Omental fat pad (tissue), 4 donors: ENCODE data around the gene UTP14C. TPM values are rescaled to one million over a fixed set of nuclear protein-coding genes. Genes with fewer than 3 reads are reported as not detected.
"Not testable (repeated sequence)": the region's sequence is repeated elsewhere in the genome, so short reads cannot be mapped to it uniquely, and the experiment has no call there.

Source experiments
- ATAC-seq: fragments of 150-250 bp; one replicate; pipeline ENCODE4 v1.9.1; 2016; ENCODE audit warnings: mild to moderate bottlenecking, moderate library complexity; ENCODE audit not compliant: low FRiP score
- DNase-seq: peaks from one replicate; pipeline ENCODE4 v3.0.0-alpha.2; 2019; ENCODE audit warnings: low spot score
- CTCF ChIP-seq, 3 donors: fragments of 450-650 bp; IDR thresholded peaks; one replicate each; pipeline ENCODE4 v1.5.1; 2016 to 2017; ENCODE audit warnings: antibody characterized with exemption in 3 of 3, mild to moderate bottlenecking in 3 of 3, moderate library complexity in 2 of 3
- total RNA-seq, 4 donors: library from RNA; depleted of rRNA; stranded (reverse); fragments of >200 nt; gene quantifications; one replicate each; pipeline ENCODE4 v1.1.0, GENCODE V29; 2016

UTP14C gene
- total RNA-seq, 4 donors from 2014 or later: 13.7 to 22.5 (median 14.8) TPM

- no peak for ATAC-seq
- DNase-seq: no peak
- TF ChIP-seq CTCF (IDR thresholded peaks at IDR 0.05): no peak
Measured at GRCh38 chr13:52043675-52044074, 19.2 kb downstream of the UTP14C start.

DNA sequence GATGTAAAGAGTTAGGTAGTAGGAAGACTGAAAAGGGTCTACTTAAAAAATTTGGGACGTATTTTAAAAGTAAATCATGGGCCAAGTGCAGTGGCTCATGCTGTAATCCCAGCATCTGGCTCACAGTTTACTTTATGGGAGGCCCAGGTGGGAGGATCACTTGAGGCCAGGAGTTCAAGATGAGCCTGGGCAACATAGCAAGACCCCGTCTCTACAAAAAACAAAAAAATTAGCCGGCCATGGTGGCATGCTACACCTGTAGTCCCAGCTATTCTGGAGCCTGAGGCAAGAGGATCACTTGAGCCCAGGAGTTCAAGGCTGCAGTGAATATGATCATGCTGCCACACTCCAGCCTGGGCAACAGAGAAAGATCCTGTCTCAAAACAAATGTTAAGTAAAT is 23.0 kb downstream of the UTP14C start:
- TF ChIP-seq CTCF (IDR thresholded peaks at IDR 0.05): no peak
- ATAC-seq: no peak
- no peak for DNase-seq

- TF ChIP-seq CTCF (IDR thresholded peaks at IDR 0.05): no peak
- ATAC-seq (no peak), DNase-seq (no peak)
Measured at GRCh38 chr13:52048516-52048915, 24.0 kb downstream of the UTP14C start.

DNA sequence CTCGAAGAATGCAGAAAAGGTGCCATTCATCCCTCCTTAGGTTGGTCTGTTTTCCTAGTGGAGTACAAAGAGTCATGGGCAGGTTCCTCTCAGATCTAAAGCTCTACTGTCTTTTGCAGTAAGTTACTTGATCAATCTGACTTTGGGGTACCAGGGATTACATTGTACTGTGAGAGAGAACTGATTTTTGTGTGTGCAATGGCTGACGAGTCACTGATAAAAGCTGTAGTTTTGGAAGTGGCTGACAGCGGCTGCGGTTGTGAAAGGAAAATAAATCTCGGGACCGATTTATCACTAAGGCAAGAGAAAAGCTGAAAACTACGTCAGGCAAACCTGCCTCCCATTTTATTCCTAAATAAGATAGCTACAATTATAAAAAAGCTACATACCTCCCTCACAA is 26.9 kb downstream of the UTP14C start:
- DNase-seq (no peak), ATAC-seq (peak; percentile 71)
- no peak for TF ChIP-seq CTCF (IDR thresholded peaks at IDR 0.05)

DNA sequence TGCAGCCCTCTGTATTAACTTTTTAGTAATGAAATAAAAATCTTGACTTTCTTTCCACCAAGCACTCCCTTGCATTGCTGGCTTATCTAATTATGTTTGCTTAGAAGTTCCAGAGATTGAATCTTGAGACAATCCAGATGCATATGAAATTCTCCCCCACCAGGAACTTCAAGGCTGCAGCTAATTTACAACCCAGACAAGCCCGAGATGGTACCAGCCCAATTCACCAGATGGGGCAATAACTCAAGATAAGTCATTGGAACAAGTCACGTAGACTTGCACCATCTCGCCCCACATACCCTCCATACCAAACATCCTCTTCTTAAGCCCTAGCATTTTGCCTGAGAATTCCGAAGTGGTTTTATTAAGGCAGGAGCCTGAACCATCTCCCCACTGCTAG is 29.0 kb downstream of the UTP14C start:
- ATAC-seq (peak; percentile 97), DNase-seq (no peak)

DNA sequence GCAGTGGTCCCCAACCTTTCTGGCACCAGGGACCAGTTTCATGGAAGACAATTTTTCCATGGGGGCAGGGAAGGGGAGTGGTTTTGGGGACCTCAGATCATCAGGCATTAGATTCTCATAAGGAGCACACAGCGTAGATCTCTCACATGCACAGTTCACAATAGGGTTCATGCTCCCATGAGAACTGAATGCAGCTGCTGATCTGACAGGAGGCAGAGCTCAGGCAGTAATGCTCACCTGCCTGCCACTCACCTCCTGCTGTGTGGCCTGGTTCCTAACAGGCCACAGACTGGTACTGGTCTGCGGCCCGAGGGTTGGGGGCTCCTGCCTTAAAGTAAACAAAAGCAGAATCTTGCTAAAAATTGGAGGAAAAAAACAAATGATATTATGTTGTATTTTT is 36.6 kb downstream of the UTP14C start:
- not testable (repeated sequence) for ATAC-seq, DNase-seq

More for the DNA sequence above, 29.0 kb downstream of the UTP14C start:
- TF ChIP-seq CTCF (IDR thresholded peaks at IDR 0.05): no peak

DNA sequence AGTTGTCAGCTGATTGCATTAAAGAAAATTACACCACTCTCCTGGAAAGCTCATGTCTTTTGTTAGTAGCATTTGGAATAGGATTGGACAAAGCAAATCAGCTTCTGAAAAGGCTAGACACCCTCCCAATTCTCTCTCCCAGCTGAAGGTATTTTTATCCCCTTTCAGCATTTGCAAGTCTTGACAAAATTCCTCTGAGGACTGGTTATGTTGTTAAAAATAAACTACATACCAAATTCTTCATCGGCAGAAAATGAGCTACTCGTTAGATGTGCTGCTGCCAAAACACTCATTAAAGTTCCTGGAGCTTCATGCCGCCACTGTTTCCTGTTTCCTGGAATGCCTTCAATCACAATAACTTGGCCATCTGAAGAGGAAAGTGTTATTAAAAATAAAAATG is 37.1 kb downstream of the UTP14C start:
- no peak for TF ChIP-seq CTCF (IDR thresholded peaks at IDR 0.05)
- no peak for DNase-seq
- ATAC-seq: peak; percentile 37

GRCh38 chr13:52067237-52067636 is 42.7 kb downstream of the UTP14C start:
- no peak for TF ChIP-seq CTCF (IDR thresholded peaks at IDR 0.05)
- ATAC-seq (no peak), DNase-seq (no peak)
